ENCODE measurements around the gene PSME2.
"Not testable (repeated sequence)": the region's sequence is repeated elsewhere in the genome, so short reads cannot be mapped to it uniquely, and the experiment has no call there.

Gene PSME2

DNA sequence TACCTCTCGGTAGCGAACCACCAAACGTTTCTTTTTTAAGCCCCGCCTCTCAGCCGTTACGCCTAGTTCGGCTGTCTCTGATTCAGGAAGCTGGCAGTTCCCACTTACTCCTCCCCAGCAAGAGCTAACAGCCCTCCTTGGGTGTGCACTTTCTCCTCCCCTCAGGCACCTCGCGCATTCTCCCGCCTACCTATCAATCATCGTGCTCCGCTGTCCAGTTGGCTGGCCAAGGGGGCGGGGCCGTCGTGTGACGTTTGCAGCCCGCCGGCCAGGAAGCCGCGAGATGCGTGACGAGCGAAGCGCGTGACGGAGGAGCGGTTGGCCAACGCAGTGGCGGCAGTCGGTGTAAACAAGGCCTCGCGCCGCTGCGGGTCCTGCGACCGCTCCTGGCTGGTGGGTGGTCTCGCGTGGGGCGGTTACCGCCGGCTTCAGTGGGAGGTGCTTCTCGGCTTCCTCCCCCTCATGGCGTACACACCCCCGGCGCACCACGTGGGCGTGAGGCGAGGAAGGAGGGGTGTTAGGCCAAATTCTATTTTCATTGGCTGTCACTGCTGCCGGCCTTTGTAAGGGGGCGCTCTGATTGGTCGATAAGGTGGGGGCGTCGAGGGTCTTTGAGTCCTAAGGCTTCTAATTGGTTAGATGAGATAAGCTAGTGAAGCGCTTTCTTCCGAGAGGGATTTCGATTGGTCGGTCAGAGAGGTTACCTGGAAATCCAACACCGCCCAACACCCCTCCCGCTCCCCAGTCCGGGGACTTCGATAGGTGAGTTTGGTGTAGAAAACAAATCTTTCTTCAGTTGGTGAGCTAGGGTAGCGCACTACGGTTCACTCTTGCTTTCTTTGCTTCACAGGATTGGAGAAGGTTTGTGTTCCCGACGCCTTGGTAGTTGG is 31.6 kb downstream of the PSME2 start, which contains the start of the genes DCAF11 and NRL:
DCAF11 (plus strand) TSS at position 246 of the 890 bp plus-strand sequence. CDS start 818 bp downstream, outside the sequence.
NRL (minus strand) TSS at position 418 of the 890 bp plus-strand sequence. CDS start 32,101 bp downstream, outside the sequence.
- peak; percentile 100 for DNase-seq (ENCODE audit: low spot score)

DNA sequence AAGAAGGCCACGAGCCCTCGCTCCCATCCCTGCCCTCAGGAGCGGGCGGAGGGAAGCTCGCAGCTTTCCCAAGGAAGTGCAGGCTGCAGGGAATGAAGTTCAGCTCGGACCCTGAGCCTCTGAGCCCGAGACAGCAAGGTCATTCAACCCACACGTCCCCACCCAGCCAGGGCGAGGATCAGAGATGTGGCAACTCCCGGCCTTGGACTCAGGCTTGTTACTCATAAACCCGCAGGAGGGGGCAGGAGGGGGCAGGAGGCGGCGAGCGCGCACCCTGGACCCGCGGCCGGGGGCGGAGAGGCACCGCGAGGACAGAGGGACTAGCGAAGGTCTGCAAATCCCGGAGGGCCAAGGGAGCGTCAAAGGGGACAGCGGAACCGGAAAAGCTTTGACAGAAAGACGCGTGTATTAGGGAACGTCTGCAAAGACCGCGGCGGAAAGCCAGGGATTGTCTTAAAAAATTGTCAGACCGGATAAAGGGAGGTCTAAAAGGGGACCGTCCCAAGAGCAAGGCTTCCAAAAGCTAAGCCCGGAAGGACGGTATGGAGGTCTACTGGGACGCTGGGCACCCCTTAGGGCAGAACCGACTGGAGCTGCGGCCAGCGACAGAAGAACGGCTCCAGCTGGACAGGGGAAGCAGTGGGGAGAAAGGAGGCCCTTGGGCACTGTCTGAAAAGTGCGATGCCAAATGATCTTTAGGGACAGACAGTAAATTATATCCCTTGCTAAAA is 32.4 kb downstream of the PSME2 start:
- DNase-seq (ENCODE audit: low spot score), result peak; percentile 75

DNA sequence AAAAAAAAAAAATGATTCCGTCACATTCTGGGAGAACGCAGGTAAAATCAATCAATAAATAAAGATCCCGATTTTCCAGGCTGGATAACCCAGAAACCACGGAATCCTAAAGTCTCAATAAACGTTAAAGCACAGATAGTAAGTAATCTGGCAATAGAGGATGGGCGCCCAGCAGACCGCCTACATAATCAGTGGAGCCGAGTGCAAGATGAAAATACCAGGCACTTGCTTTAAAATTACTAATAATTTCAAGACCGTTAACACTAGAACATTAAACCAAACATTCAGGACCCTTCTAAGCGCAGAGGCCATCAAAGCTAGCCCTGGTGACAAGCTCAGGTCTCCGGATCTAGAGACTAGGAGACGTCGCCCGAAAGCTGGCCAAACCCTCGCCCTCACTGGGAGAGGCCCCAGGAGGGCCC is 33.0 kb downstream of the PSME2 start:
- no peak for DNase-seq (ENCODE audit: low spot score)

DNA sequence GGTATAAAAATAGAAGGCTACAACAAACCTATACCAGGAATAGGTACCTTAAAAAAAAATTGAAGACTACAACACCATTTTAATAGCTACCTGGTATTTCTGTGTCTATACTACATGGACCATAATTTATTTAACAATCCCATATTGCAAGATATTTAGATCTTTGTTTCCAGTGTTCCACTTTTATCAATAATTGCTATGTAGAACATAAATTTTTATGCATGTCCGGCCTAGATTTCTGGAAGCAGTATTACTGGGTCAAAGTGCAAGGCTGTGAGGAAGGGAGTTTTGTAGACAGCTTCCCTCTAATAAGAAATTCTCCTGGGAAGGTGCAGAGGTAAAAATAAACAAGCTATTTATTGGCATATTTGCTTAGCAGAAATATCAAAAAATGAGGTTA is 35.9 kb downstream of the PSME2 start:
- DNase-seq (ENCODE audit: low spot score), result no peak

DNA sequence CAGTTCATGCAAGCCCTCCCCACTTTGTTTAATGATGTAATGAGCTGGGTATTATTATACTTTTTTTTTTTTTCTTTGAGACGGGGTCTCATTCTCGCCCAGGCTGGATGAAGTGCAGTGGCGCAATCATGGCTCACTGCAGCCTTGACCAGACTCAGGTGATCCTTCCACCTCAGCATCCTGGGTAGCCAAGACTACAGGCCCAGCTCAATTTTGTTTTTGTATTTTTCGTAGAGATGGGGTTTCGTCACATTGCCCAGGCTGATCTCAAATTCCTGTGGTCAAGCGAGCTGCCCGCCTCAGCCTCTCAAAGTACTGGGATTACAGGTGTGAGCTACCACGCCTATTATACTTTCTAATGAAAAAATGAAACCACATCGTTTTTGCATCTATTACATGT is 36.4 kb downstream of the PSME2 start:
- DNase-seq (ENCODE audit: low spot score), result no peak

DNA sequence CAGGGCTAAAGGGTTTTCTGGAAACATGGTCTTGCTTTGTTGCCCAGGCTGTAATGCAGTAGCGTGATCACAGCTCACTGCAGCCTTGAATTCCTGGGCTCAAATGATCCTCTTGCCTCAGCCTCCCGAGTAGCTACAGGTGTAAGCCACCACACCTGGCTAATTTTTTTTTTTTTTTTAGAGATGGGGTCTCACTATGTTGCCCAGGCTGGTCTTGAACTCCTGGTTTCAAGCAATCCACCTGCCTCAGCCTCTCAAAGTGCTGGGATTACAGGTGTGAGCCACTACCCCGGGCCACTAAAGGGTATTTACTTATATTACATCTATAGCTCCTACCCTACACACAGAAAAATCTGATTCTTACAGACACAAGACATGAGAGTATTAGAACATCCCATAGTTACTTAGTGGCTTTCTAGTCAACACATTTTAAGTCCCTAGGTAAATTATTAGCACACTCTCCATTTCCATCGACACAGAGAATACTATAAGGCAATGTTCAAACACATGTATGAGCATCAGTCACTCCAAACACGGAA is 38.0 kb downstream of the PSME2 start:
- no peak for DNase-seq (ENCODE audit: low spot score)

DNA sequence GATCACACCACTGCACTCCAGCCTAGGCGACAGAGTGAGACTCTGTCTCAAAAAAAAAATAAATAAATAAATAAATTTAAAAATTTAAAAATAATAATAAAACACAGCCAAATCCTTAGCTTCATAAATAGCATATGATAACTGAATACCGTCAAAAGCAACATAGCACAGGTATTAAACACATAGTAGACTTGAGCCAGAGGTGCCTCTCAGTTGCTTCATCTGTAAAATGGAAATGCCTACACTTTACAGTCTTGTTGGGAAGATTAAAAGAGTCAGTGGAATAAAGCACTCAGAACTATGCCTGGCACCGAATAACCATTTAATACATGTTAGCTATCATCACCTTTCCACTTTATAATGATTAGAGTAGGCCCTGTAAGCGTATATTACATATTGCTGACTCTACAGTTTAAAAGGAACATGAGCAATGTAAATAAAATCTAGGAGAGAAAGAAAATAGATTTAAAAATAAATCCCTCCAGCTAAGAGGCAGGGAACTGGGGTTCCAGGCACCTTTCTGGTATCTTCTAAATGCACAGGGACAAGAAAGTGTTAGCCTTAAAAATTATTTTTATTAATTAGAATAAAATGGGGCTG is 39.6 kb downstream of the PSME2 start:
- DNase-seq (ENCODE audit: low spot score), result no peak

DNA sequence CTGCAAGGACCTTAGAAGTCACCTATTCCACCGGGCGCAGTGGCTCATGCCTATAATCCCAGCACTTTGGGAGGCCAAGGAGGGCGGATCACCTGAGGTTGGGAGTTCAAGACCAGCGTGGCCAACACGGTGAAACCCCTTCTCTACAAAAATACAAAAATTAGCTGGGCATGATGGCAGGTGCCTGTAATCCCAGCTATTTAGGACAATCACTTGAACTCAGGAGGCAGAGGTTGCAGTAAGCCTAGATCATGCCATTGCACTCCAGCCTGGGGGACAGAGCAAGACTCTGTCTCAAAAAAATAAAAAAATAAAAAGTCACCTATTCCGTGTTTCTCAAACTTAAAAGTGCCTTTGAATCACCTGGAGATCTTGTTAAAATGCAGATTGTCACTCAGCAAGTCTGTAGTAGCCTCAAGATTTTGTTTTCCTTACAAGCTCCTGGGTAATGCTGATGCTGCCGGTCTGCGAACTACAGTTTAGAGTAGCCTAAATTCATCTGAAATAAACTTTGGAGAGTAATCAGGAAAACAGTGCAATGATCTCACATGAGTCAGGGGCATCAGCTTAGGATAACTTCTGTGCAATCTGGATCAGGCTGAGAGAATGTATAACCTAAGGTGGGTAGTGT is 40.7 kb downstream of the PSME2 start:
- DNase-seq (ENCODE audit: low spot score), result not testable (repeated sequence)

DNA sequence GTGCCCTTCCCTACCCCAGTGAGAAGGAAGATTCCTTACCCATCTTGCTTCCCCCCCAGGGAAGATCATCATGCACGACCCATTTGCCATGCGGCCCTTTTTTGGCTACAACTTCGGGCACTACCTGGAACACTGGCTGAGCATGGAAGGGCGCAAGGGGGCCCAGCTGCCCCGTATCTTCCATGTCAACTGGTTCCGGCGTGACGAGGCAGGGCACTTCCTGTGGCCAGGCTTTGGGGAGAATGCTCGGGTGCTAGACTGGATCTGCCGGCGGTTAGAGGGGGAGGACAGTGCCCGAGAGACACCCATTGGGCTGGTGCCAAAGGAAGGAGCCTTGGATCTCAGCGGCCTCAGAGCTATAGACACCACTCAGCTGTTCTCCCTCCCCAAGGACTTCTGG is 43.0 kb downstream of the PSME2 start:
- no peak for DNase-seq (ENCODE audit: low spot score)

DNA sequence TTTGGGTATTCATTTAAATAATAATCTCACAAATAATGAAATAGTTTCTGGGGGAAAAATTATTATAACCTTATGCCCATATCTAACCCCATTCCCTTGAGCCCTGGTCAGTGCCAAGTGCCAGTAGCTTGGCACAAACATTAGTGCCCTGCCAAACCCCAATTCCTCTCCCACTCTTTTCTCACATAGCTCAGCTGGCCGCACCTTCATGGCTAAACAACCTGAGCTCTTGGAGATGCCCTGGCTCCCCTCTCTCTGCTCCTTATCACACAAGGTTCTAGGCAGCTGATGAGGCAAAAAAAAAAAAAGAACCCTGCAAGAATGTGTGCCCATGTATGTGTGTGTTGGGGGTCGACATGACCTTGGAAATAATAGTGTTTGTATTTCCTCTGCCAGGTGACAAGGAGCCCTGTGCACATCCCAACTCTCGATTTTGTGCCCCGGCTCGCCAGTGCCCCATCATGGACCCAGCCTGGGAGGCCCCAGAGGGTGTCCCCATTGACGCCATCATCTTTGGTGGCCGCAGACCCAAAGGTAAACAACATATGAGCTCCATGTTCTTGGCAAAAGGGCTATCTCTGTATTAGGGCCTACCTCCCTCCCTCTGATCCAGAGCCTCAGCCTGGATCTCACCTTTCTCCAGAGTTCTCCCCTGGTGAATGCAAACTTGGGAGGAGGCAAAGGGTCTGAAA is 43.9 kb downstream of the PSME2 start:
- no peak for DNase-seq (ENCODE audit: low spot score)

DNA sequence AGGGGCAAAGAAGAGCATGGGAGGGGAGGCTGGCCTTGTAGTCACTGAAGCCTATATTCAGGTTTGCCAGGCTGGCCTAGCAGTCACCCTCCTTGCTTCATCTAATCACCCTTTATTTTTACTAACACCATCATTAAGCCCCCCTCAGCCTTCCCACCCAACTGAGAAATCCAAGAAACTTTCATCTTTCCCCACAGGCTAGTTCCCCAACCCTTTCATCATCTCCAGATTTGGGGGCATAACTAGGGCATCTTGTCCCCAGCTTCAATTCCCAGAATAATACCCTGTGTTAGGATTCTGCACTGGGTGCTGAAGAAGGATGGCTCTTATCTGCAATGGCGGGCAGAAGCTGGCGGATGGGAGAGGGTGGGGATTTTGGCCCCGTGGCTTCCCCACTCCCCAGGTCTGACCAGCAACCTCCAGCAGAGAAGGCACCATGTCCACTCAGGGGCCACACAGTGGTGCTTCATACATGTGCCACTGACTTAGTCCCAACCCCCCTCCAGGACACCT is 45.4 kb downstream of the PSME2 start:
- no peak for DNase-seq (ENCODE audit: low spot score)

DNA sequence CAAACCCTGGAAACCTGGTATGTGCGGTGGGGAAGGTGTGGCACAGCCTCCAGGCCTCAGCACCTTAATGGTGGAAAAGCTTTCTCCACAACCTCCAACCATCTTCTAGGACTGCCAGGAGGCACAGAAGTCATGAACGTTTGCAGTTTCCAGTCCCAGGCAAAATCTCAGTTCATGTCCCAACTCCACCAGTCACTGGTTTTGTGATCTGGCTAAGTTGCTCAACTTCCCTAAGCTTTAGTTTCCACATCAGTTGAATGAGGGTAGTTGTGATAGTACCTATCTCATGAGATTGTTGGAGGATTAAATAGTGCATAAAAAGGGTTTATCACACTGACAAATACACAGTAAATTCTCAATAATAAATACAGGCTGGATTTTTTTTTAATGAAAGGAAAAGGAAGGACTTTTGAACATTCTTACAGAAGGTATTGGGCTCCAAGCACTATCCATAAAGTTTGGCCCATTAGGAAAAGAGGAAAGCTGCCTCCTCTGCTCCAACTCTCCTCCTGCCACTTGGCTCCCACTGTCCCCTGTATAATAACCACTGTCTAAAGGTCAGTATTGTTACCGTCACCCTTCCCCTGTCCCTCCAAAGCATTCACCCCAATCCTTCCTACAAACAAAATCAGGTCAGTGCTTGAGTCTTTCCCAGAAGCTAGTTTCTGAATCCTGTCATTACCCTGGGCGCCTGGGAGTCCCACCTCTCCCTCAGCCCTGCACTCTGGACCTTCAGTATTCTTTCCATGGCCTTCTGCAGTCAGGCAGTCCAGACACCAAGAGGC is 46.0 kb downstream of the PSME2 start:
- no peak for DNase-seq (ENCODE audit: low spot score)

DNA sequence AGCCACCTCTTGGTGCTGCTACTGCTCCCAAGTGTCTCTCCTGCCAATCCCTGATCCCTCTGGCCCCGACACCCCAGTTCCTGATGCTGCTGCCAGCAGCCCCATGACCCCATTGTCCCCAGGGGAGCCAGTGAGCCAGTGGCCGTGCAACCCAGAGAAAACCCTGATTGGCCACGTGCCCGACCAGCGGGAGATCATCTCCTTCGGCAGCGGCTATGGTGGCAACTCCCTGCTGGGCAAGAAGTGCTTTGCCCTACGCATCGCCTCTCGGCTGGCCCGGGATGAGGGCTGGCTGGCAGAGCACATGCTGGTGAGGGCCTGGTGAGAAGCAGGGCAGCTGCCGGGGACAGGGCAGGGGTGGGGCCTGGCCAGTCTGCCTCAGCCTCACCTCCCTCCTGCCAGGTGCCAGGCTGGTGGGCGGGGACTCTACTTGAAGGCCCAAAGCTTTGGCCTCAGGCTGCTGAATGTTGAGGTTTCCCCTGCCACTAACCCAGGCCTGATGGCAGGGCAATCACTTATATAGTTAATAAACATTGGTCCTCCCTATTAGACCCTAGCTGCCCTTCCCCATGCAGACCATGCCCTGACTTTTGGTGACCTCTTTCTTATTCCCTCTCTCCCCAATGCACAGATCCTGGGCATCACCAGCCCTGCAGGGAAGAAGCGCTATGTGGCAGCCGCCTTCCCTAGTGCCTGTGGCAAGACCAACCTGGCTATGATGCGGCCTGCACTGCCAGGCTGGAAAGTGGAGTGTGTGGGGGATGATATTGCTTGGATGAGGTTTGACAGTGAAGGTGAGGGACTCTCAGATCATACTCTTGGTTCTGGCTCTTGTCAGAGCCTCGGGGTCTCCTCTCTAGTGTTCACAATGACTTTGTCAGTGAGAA is 47.2 kb downstream of the PSME2 start:
- DNase-seq (ENCODE audit: low spot score), result no peak

DNA sequence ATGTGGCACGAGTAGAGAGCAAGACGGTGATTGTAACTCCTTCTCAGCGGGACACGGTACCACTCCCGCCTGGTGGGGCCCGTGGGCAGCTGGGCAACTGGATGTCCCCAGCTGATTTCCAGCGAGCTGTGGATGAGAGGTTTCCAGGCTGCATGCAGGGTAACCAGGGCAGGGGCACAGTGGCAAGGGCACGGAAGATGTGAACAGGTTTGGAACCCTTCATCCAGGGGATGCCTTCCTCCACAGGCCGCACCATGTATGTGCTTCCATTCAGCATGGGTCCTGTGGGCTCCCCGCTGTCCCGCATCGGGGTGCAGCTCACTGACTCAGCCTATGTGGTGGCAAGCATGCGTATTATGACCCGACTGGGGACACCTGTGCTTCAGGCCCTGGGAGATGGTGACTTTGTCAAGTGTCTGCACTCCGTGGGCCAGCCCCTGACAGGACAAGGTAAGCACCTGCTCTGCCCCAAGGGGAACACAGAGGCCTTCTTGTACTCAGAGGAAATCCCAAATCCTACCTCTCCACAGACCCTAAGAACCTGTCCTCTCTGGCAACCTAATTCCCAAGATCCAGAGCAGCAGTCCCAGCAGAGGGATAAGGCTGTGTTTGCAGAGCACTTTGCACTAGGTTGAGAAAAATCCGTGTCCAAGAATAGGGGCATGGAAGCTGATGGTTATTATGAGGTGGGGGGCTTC is 48.0 kb downstream of the PSME2 start:
- no peak for DNase-seq (ENCODE audit: low spot score)

DNA sequence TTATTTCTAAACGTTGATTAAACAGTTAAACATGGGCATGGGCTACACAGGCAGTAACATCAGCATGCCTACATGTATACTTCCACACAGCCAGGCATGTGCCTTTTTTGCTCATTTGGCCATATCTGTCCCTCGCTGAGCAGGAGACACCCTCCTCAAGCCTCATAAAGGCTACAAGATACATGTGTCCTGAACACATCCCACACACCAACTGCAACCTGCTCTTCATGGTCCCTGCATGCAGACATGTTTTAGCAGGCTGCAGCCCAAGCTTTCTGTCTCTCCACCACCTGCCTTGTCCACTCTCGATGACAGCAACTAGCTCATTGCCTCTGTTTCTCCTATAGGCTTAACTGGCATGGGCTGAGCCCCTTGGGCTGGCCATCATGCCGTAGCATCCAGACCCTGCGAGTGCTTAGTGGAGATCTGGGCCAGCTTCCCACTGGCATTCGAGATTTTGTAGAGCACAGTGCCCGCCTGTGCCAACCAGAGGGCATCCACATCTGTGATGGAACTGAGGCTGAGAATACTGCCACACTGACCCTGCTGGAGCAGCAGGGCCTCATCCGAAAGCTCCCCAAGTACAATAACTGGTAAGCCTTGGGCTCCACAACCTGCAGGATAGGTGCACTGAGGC is 49.7 kb downstream of the PSME2 start:
- no peak for DNase-seq (ENCODE audit: low spot score)

DNA sequence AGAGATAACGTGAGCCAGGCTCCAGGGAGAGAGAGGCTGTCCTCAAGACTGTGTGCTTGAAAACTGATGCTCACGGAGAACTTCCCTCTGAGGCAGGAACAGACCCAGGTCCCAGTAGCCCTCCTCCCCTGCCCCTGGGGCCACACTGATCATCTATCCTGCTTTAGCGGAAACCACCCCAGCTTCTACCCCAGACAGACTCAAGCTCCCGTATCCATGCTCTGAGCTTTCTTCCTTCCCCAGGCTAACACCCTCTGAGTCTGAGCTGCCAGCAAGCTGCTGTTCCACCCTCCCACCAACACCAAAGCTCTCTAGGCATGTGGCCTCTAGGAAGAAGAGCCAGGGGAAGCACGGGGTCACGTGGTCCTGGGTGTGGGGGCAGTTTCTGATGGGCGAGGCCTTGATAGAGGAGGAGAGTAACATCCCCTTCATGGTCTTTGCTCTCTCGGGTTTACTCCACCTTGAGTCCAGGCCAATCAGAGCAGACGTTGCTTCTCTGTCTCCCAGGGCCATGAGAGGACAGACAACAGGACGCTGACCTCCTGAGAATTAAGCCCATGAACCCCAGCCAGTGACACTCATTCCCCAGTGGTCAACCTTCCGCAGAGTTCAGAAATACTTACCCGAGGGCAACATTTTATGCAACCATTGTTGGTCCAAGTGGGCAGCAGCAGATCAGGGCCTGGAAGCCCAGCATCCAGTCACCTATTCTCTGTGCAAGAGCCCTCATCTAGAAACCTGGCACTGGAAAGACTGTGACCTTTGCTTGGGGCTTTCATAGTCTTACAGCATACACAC is 50.9 kb downstream of the PSME2 start:
- peak; percentile 87 for DNase-seq (ENCODE audit: low spot score)

DNA sequence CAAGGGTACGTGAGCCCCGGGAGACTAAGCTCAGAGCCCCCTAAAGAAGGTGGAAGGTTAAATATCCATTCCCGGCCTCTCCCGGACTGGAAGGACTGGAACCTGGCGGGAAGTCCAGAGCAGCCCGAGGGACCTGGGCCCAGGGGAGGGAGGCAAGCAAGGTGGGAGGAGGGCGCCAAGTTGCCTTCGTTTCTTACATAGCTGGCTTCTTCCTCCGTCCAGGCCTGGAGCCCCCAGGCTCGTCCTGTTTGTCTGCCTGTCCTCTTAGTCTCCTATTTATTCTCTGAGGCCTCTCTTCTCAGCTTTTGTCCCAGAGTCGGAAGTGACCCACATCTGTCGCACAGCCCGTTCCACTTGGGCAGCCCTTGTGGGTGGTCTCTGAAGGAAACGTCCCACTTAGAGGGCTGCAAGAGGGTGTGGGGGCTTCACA is 51.6 kb downstream of the PSME2 start:
- DNase-seq (ENCODE audit: low spot score), result peak; percentile 30
